Measurements from ENCODE around the gene AIP. TPM values are rescaled to one million over a fixed set of nuclear protein-coding genes. Genes with fewer than 3 reads are reported as not detected.
A peak's percentile ranks its signal among the peaks of the same experiment; 100 is the strongest.

The AIP gene
- total and polyA plus RNA-seq, 2 donors (not counting 1 experiment from before 2014, with no cell fraction given), result 127 to 205 TPM

GRCh38 chr11:67464411-67465188 lies 18.2 kb upstream of the AIP start:
- ChIA-PET CTCF (interaction anchor here (0.6 to 1.8 kb wide), 7 partner anchors 18 to 164 kb away, joined by 3 to 9 read pairs (median 4); partner anchors contain the start of genes AIP, PPP1CA and PTPRCAP), POLR2A (interaction anchor here (0.6 to 10.4 kb wide), 20 partner anchors 10 to 844 kb away, joined by 3 to 215 read pairs (median 6); partner anchors contain the start of genes AIP, CLCF1, CORO1B and PITPNM1)
- Mint-ChIP-seq H3K27ac (peak overlapping the region; percentile 97), H3K9me3 (ENCODE audit: insufficient read depth) (no peaks in the 10 kb centered on the region), H3K27me3 (no peaks in the 10 kb centered on the region), H3K4me1 (peaks cover 66% of the 10 kb centered on the region), H3K4me3 (peak overlapping the region; percentile 89)
- peak overlapping the region; percentile 83 for H2AFZ ChIP-seq (ENCODE audit: insufficient read depth, low read depth, low read length, poor library complexity, severe bottlenecking)
- intact Hi-C loops (cut with micrococcal nuclease), result loop anchor here (1.0 kb wide), 6 partner anchors 18 to 61 kb away; partner anchors contain the start of genes CDK2AP2, PTPRCAP and RPS6KB2
- under 1% methylated on average over 48 of the region's 56 CpGs for WGBS (ENCODE audit: insufficient coverage)
- H3K79me2 ChIP-seq (ENCODE audit: control insufficient read depth, insufficient read depth, low read length), result peaks cover 57% of the 10 kb centered on the region
- peaks cover 10% of the 10 kb centered on the region for H4K20me1 ChIP-seq (ENCODE audit: control insufficient read depth, insufficient read depth, low read length, poor library complexity, severe bottlenecking)
- H3K4me1 ChIP-seq (ENCODE audit: control insufficient read depth in 2 of 2, insufficient read depth in 2 of 2, low read length in 2 of 2), result peaks cover 53 to 89% of the 10 kb centered on the region in 2 donors
- peak overlapping the region; percentile 97 for H3K4me2 ChIP-seq (replicated peaks; ENCODE audit: low read depth, low read length, poor library complexity, severe bottlenecking)
- peaks cover 2 to 9% of the 10 kb centered on the region in 2 experiments for H3K36me3 ChIP-seq (replicated peaks in 1 of 2; ENCODE audit: control extremely low read depth in 1 of 2, control insufficient read depth in 1 of 2, extremely low read depth in 1 of 2, insufficient read depth in 2 of 2, low read length in 1 of 2)
- H3K9ac ChIP-seq (ENCODE audit: low read length), result peak overlapping the region; percentile 91
- H3K27me3 ChIP-seq (replicated peaks in 1 of 4; ENCODE audit: control extremely low read depth in 1 of 4, control insufficient read depth in 3 of 4, insufficient read depth in 4 of 4, low read length in 3 of 4), result no peaks in the 10 kb centered on the region
- TF ChIP-seq EZH2 (IDR thresholded peaks at IDR 0.05; ENCODE audit: borderline replicate concordance, insufficient read depth, low read depth, low read length, poor library complexity, severe bottlenecking) (no peak), CTCF (IDR thresholded peaks at IDR 0.05) (no peak)
- H3K4me3 ChIP-seq (ENCODE audit: control extremely low read depth in 1 of 5, extremely low read depth in 1 of 5, insufficient read depth in 1 of 5, low read depth in 2 of 5, low read length in 4 of 5), result peak overlapping the region; percentile 70 to 78 (median 75)
- peak; percentile 94 for DNase-seq
- H3K9me3 ChIP-seq (ENCODE audit: control extremely low read depth in 1 of 3, control insufficient read depth in 2 of 3, insufficient read depth in 1 of 3, low read length in 2 of 3), result peaks cover 0 to 12% (median 0%) of the 10 kb centered on the region in 3 donors
- ATAC-seq (ENCODE audit: low read depth), result peak; percentile 68
- H3K27ac ChIP-seq (ENCODE audit: low read length in 2 of 2), result peak overlapping the region; percentile 82 to 94
